Measurements from ENCODE around the gene SIMC1.

The SIMC1 gene

GRCh38 chr5:176359658-176360057, 121.4 kb downstream of the SIMC1 start:
- Histone ChIP-seq H3K9ac (ENCODE audit: low read length) (no peak overlapping the region), H3K27ac (ENCODE audit: low read length) (no peak overlapping the region), H3K27me3 (replicated peaks; ENCODE audit: insufficient read depth, low read length) (no peaks in the 10 kb centered on the region), H4K20me1 (ENCODE audit: insufficient read depth, low read length) (no peaks in the 10 kb centered on the region), H3K79me2 (ENCODE audit: low read length) (peaks cover 43% of the 10 kb centered on the region), H3K9me3 (replicated peaks; ENCODE audit: insufficient read depth, low read length) (no peaks in the 10 kb centered on the region), H3K4me2 (ENCODE audit: low read depth, low read length) (no peak overlapping the region), H3K4me1 (ENCODE audit: low read length) (0 out of 2 replicates have a peak, but pooled peaks cover 5% of the 10 kb centered on the region), H3K4me3 (ENCODE audit: low read length) (no peak overlapping the region), H3K9me2 (replicated peaks; ENCODE audit: insufficient read depth, low read length) (no peaks in the 10 kb centered on the region), H3F3A (ENCODE audit: insufficient read depth, low read length) (no peaks in the 10 kb centered on the region; the same call in 1 of the 2 replicates), H2AFZ (ENCODE audit: low read length) (no peak overlapping the region), H3K36me3 (replicated peaks; ENCODE audit: insufficient read depth, low read length) (no peaks in the 10 kb centered on the region)
- no peak for DNase-seq
- TF ChIP-seq EZH2phosphoT487 (IDR thresholded peaks at IDR 0.05; ENCODE audit: low read length) (no peak), EZH2 (optimal IDR thresholded peaks at IDR 0.05; ENCODE audit: low read depth, low read length) (no peak), CTCF (IDR thresholded peaks at IDR 0.05; ENCODE audit: low read length) (no peak)

GRCh38 chr5:176360894-176361436, 122.7 kb downstream of the SIMC1 start:
- Histone ChIP-seq H3K9me2 (replicated peaks; ENCODE audit: insufficient read depth, low read length) (no peaks in the 10 kb centered on the region), H3K79me2 (ENCODE audit: low read length) (peaks cover 36% of the 10 kb centered on the region), H3K9ac (ENCODE audit: low read length) (peak overlapping the region; percentile 79), H3K4me1 (ENCODE audit: low read length) (0 out of 2 replicates have a peak, but pooled peaks cover 5% of the 10 kb centered on the region), H3F3A (ENCODE audit: insufficient read depth, low read length) (no peaks in the 10 kb centered on the region; the same call in 1 of the 2 replicates), H3K4me2 (ENCODE audit: low read depth, low read length) (peak overlapping the region; percentile 77), H3K4me3 (ENCODE audit: low read length) (peak overlapping the region; percentile 95), H4K20me1 (ENCODE audit: insufficient read depth, low read length) (no peaks in the 10 kb centered on the region), H3K27ac (ENCODE audit: low read length) (no peak overlapping the region), H3K27me3 (replicated peaks; ENCODE audit: insufficient read depth, low read length) (peaks cover 11% of the 10 kb centered on the region), H3K9me3 (replicated peaks; ENCODE audit: insufficient read depth, low read length) (no peaks in the 10 kb centered on the region), H3K36me3 (replicated peaks; ENCODE audit: insufficient read depth, low read length) (no peaks in the 10 kb centered on the region), H2AFZ (ENCODE audit: low read length) (peak overlapping the region; percentile 86)
- no peak for TF ChIP-seq EZH2 (optimal IDR thresholded peaks at IDR 0.05; ENCODE audit: low read depth, low read length)
- TF ChIP-seq EZH2phosphoT487 (IDR thresholded peaks at IDR 0.05; ENCODE audit: low read length): no peak
- TF ChIP-seq CTCF (IDR thresholded peaks at IDR 0.05; ENCODE audit: low read length): no peak
- DNase-seq: peak; percentile 11

- H3K27ac ChIP-seq (ENCODE audit: low read length): no peak within 1 kb of the TSS
- 0 out of 2 replicates have a peak, but pooled peaks cover 5% of the 10 kb centered on the region for H3K4me1 ChIP-seq (ENCODE audit: low read length)
These were observed 123.4 kb downstream of the SIMC1 start, which contains the start of gene KIAA1191 for GRCh38 chr5:176361437-176362232. KIAA1191 (minus strand) TSS chr5:176361764; CDS start chr5:176359508, 2,256 bp downstream.

More at GRCh38 chr5:176361437-176362232, 123.4 kb downstream of the SIMC1 start, which contains the start of gene KIAA1191:
- Histone ChIP-seq H2AFZ (ENCODE audit: low read length) (peak within 1 kb of the TSS; percentile 86), H3K27me3 (replicated peaks; ENCODE audit: insufficient read depth, low read length) (peaks cover 18% of the 10 kb centered on the region), H3F3A (ENCODE audit: insufficient read depth, low read length) (no peaks in the 10 kb centered on the region; the same call in 1 of the 2 replicates), H3K9me2 (replicated peaks; ENCODE audit: insufficient read depth, low read length) (no peaks in the 10 kb centered on the region), H3K9ac (ENCODE audit: low read length) (peak within 1 kb of the TSS; percentile 79), H3K36me3 (replicated peaks; ENCODE audit: insufficient read depth, low read length) (no peaks in the 10 kb centered on the region), H3K79me2 (ENCODE audit: low read length) (peaks cover 29% of the 10 kb centered on the region), H3K4me2 (ENCODE audit: low read depth, low read length) (peak within 1 kb of the TSS; percentile 77), H3K4me3 (ENCODE audit: low read length) (peak within 1 kb of the TSS; percentile 95), H4K20me1 (ENCODE audit: insufficient read depth, low read length) (no peaks in the 10 kb centered on the region), H3K9me3 (replicated peaks; ENCODE audit: insufficient read depth, low read length) (no peaks in the 10 kb centered on the region)
- TF ChIP-seq EZH2 (optimal IDR thresholded peaks at IDR 0.05; ENCODE audit: low read depth, low read length): no peak
- peak; percentile 36 for TF ChIP-seq CTCF (IDR thresholded peaks at IDR 0.05; ENCODE audit: low read length)
- DNase-seq: peak; percentile 95

All from MM.1S (cell line).